Stimulated activated CD8-positive, alpha-beta memory T cell treated with anti-CD3 and anti-CD28 coated beads, Interleukin-2, amount 100 ng/mL, for 48 hours (primary cell): ENCODE data around the gene FPGS.

Experiments used
- DNase-seq, 2 donors: peaks; one replicate each; pipeline ENCODE4 v3.0.0-alpha.2; 2020; ENCODE audit warnings: low read depth in 2 of 2

The FPGS gene

DNA sequence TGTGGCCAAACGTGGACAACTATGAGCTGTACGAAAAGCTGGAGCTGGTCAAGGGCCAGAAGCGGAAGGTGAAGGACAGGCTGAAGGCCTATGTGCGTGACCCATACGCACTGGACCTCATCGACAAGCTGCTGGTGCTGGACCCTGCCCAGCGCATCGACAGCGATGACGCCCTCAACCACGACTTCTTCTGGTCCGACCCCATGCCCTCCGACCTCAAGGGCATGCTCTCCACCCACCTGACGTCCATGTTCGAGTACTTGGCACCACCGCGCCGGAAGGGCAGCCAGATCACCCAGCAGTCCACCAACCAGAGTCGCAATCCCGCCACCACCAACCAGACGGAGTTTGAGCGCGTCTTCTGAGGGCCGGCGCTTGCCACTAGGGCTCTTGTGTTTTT is 13.5 kb upstream of the FPGS start:
- DNase-seq: no peak

DNA sequence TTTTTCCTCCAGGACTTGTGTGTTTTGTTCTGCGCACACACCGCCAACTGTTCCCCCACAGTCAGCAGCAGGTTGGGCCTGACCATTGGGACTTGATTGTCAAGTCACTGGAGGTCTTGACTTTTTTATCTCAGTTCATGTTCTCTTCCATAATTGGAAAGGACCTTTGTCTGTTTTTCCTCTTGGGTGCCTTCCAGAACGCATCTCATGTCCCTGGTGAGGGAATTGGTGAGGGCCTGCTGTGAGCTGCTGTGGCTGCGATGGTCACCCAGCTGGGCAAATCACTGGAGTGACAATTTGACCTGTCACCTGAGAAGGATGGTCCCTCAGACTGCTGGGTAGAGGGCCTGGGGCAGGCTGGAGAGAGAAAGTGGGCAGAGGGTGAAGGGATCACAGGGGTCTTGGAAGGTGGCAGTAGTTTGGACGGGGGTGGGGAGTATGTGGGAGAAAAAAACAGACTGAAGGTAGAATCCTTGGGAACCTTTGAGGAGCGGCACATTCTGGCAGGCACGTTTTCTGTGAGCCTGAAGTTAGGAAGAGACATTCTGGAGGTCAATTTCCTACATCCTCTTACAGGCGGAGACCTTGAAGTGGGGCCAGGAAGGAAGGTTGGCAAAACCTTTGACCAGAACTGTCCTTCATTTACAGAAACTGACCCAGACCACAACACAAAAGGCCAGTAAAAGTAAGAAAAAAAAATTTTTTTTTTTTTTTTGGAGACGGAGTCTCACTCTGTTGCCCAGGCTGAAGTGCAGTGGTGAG is 12.4 kb upstream of the FPGS start:
- no peak for DNase-seq

DNA sequence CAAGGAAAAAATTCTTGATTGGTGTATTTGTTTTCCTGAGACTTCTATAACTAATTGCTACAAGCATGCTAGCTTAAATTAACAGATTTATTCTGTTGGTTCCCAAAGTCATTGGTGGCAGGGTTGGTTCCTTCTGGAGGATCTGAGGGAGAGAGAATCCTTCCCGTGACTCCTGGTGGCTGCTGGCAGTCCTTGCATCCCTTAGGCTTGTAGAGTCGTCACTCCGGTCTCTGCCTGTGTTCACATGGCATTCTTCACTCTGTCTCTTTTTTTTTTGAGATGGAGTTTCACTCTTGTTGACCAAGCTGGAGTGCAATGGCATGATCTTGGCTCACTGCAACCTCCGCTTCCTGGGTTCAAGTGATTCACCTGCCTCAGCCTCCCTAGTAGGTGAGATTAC is 11.6 kb upstream of the FPGS start:
- DNase-seq: no peak

DNA sequence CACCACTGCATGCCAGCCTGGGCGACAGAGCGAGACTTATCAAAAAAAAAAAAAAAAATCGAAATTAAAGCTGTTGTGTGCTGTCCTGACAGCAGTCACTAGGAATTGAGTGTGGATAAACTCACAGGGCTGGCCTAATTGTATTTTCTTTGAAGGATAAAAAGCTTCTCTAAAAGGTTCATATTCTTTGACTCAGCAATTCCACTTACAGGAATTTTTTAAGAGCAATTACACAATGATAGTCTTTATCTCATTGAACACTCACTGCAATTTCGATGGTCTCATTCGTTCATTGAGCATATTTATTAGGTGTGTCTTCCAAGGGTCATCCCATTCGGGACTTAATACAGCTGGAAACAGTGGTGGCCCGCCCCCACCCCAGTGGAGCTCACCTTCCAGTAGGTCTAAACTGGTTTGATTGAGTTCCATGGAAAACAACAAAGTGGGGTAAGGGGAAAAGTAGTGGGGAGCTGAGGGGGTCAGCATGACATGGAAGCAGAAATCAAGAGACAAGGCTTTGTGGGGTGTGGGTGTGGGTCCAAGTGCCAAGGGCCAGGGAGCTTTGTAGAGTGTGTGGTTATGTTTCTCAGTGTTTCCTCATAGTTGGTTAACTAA is 10.2 kb upstream of the FPGS start:
- no peak for DNase-seq

DNA sequence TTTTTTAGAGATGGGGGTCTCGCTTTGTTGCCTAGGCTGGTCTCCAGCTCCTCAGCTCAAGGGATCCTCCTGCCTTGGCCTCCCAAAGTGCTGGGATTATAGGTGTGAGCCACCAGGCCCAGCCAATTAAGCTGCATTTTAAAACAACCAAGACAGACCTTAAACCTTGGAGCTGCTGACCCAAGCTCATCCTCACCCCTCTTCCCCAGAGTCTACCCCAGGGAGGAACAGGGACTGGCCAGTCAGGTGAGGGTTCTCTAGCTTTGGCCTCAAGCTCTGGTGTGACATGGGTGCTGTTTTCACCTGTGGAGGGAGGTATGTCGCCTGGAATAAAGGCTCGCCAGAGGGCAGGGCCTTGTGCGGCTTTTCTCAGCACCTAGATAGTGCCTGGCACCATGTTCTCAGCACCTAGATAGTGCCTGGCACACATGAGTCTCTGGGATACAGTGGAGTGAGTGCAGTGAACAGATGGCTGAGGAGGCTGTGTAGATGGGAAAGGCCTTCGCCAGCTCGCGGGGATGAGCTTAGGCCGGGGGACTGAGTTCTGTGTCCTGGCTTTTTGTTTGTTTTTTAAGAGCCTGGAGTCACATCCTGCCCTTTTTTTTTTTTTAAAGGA is 9.5 kb upstream of the FPGS start:
- no peak for DNase-seq

DNA sequence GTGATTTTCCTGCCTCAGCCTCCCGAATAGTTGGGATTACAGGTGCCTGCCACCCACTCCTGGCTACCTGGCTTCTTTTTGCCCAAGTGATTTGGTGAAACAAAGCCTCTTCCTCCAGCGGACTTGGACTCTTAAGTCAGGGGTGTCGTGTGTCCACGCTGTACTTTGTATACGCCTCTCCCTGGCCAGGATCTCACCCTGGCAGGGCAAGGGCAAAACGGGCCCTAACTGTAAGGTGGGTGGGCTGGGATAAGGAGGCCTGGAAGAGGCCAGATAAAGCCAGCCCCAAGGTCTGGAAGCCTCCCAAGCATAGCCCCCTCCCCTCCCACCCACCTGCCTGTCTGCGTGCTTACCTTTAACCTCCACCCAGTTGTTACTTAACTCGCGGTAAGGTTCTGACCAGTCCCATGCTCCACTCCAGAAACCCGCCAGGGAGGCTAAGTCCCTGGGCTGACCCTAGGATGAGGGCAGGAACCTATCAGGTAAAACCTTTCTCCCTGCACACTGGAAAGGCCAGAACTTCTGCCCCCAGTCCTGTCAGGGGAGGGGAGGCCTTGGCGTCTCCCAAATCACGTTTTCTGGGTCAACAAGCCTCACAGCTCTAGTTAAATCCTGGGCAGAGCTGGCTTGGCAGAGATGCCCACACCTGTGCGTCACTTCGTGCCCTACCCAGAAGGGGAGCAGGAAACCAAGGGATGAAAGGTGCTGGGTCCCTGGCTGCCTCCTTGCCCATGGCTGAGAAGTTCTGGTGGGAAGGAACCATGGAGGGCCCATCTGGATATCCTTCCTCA is 8.5 kb upstream of the FPGS start:
- no peak for DNase-seq

DNA sequence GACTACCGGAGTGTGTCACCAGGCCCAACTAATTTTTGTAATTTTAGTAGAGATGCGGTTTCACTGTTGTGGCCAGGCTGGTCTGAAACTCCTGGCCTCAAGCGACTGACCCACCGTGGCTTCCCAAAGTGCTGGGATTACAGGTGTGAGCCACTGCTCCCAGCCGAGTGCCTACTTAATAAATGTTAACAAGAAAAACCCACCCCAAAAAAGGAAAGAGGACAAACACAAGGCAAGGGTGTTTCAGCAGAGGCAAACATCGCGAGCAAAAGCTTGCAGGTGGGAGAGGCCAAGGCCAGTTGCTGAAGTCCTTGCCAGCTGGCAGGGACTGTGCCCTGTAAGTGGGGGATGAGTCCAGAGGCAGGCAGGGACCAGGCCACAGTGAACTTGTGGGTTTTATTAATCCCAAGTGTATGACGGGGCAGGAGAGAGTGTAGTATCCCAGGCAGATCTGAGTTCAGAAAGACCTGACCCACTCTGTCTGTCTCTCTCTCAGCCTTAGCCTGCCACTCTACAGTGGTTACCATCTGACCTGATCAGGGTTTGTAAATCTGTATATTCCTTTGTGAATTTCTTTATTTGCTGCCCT is 6.4 kb upstream of the FPGS start:
- no peak for DNase-seq

DNA sequence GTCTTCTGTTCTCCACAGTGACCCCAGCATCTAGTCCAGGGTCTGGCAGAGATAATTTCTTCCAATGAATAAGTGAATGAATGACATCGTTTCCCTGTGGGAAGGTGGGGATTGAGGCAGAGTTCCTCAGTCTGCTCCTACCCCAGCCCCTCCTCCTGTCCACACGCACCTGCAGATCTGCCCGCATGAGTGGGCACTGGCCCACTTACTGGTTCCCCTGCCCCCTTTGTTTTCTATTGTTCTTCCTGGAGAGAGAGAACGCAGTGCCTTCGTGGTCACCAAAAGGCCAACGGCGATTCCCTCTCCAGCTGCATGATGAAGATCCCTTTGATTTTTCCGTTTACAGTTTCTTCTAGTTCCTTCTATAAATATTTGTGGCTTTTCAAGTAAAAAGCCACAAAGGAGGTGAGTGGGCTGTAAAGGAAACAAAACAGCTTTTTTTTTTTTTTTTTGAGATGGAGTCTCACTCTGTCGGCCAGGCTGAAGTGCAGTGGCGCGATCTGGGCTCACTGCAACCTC is 5.8 kb upstream of the FPGS start:
- DNase-seq: no peak

DNA sequence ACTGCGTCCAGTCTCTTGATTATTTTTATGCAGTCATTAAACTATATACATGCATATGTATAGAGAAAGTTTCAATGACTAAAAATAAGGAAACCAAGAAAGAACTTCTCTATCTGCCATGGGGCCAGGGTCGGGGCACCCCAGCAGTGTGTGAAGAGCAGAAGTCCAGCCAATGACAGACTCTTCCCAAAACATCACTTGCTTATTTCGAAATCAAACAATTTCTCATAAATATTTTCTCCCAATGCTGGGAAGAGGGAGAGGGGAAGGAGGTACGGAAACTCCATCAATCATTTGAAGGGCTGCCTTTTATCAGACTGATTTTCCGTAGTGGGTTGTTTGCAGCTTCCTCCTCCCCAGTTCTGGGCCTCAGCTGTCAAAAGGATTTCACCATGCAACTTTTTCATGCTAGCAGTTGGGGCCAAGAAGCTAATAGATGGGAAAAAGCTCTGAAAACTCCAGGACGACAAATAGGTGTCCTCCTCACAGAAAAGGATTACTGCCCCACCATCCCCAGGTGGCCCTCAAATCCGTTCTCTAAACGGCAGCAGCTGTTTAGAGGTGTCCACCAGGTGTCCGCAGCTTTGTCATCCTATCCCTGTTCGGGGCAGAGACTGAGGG is 617 bp upstream of the FPGS start:
- DNase-seq: no peak

DNA sequence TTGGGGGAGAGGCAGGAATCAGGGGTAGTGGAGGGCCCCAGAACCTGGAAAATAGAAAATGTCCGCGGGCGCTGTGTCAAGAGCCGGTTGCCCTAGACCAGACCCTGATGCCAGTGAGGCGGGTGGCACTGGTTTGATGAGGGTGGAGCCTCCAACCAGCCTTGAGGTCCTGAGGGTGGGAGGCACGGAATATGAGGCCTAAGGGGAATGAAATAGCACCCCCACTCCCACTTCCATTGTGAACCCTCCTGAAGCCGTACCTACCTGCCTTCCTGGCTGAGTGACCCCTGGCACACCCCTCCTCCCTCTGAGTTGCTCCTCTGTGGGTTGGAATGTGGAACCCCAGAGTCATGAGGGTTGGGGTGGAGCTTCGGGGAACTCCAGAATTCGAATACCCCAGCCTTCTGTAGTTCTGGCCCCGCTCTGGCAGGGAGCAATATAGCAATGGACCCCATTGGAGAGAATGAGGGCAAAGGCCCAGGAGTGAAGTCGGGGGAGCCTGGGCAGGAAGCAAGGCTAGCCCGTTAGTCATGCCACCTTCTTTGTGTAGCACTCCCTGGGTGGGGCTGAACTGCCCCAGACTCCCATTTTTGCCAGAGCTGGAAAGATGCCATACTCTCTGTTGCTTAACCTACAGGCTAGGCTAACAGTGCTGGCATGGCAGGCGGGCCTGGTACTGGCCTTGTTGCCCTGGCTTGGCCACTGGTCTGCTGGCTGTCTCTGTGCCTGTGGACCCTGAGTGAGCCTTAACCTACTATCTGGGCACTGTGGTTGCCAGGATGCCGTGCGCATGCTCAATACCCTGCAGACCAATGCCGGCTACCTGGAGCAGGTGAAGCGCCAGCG is 1.0 kb downstream of the FPGS start:
- DNase-seq: no peak

DNA sequence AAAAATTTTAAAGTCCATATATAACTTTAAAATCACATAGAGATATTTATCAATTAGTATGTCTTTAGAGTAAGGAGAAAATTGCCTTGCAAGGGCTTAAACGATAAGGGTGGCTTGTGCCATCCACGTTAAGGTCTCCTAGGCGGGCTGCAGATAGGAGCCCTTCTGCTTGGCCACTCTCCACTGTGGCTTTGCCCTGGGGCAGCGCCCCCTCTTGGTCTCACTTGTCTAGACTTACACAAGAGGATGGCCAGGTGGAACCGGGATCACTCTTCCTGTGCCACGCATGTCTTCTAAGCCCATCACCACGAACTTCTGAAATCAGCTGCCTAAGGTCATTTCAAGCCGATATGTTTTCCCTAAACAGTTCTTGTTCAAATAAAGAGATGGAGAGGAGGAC is 2.9 kb downstream of the FPGS start:
- no peak for DNase-seq

DNA sequence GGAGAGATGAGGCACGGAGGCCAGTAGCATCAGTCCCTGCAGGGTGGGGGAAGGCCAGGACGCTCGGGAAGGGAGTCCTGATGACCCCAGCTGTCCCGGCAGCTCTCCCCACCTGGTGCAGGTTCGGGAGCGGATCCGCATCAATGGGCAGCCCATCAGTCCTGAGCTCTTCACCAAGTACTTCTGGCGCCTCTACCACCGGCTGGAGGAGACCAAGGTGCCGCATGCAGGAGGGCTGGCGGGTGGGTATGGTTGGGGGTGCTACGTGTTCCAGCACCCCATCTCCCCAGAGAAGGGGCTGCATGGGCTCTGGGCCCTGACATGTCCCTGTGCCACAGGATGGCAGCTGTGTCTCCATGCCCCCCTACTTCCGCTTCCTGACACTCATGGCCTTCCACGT is 4.2 kb downstream of the FPGS start:
- DNase-seq: no peak

DNA sequence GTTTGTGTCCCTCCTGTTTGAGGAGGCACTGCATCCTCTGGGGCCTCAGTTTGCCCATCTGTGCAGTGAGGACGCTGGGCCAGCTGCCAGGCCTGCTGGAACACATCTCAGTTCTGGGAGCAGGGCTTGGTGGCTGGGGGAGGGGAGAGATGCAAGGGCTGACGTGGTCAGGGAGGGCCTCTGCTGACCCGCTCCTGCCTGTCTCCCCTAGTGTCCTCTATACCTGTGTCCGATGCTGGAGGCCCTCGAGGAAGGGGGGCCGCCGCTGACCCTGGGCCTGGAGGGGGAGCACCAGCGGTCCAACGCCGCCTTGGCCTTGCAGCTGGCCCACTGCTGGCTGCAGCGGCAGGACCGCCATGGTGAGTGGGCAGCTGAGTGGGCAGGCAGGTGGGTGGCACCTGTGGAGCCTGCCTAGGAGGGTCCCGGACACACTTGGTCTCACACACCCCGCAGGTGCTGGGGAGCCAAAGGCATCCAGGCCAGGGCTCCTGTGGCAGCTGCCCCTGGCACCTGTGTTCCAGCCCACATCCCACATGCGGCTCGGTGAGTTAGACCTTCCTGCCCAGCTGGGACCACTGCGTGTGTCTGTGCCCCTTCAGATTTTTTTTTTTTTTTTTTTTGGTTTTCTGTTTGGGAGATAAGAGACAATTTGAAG is 5.8 kb downstream of the FPGS start:
- DNase-seq: no peak

DNA sequence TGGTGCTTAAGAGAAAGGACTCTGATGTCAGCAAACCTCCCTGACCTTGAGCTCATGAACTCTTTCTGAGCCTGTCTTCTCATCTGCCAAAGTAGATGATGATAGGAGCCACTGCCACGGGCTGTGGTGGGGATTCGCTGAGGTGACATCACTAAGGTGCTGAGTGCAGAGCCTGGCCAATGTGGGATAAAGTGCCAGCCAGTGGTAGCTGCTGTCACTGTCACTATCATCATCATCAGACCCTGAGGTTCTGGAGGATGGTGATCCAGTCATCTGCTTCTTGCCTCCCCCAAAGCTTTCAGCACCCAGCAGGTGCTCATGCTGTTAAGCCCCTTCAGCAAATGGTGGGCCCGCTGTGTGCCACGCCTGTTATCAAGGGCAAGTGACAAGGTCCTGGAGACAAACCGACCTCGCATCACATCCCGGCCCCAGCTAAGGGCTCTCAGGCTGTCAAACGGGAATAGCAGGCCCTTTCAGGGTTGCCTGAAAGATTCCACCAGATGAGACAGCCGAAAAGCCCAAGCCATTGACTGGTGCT is 6.4 kb downstream of the FPGS start:
- no peak for DNase-seq

DNA sequence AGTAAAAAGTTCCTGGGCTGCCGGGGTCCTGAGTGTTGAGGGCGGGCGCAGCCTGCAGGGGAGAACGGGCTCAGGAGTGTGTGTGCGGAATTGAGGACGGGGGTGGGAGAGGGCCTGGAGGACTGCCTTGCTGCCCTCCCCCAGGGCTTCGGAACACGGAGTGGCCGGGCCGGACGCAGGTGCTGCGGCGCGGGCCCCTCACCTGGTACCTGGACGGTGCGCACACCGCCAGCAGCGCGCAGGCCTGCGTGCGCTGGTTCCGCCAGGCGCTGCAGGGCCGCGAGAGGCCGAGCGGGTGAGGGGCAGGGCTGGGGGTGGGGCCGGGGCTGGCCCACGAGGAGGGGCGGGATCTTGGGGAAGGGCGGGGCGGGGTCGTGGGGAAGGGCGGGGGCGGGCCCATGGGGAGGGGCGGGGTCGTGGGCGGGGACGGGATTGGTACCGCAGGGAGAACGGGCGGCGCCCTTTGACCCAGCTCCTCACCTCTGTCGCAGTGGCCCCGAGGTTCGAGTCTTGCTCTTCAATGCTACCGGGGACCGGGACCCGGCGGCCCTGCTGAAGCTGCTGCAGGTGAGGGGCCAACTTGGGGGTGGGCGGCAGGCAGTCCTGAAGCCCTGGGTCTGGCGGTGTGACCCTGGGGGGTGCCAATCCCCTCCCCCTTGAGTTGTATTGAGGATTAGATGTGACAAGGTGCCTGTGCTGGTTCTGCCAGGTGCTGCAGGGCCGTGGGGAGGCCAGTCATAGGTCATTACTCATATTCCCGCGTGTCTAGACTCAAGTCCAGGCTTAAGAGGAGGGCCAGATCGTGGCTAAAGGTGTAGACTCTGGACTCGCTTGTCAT is 7.1 kb downstream of the FPGS start:
- no peak for DNase-seq

DNA sequence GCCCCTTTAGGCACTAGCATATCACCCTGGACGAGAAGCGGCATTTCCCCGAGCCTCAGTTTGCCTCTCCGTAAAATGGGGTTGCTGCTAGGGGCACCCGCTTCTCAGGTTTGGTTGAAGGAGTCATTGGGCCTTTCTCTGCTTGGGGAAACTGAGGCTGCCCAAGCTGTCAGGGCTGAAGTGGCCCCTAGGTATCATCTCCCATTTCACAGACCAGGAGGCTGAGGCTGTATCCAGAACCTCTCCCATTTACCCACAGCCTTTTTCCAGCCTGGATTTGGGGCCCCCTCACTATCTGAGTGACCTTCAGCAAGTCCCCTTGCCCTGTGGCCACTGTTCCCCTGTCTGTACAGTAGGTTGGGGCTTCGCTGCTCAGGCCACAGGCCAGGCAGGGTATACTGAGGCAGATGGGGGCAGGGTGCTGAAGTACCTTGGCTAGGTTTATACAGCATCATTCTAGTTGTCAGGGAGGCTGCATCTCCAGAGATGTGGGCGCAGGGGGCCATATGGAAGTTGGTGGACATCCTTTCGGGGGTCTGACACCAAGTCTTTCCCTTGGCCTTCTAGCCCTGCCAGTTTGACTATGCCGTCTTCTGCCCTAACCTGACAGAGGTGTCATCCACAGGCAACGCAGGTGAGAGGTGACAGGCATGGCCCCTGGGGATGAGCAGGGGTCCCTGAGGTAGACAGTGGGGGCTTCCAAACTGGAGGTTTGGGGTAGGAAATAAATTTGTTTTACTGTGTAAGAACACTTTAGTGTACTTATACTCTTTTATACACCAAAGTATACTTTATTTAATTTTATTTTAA is 7.9 kb downstream of the FPGS start:
- DNase-seq: no peak

DNA sequence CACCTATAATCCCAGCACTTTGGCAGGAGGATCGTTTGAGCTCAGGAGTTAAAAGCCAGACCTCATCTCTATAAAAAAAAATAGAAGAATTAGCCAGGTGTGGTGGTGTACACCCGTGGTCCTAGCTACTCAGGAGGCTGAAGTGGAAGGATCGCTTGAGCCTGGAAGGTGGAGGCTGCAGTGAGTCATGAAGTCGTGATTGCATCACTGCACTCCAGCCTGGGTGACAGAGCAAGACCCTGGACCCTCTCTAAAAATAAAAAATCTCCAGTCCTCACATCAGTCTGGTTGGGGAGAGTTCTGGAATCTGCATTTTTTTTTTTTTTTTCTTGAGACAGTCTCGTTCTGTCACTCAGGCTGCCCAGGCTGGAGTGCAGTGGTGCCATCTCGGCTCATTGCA is 9.3 kb downstream of the FPGS start:
- no peak for DNase-seq
